HG02973 (cell line): ENCODE measurements around the gene SCYL1.

ENCODE experiments used
- ATAC-seq: cut with Tn5 transposase; IDR thresholded peaks from one replicate; pipeline ENCODE4 v1.9.1; 2021; ENCODE audit warnings: moderate library complexity; ENCODE audit not compliant: unreplicated experiment

SCYL1 gene

DNA sequence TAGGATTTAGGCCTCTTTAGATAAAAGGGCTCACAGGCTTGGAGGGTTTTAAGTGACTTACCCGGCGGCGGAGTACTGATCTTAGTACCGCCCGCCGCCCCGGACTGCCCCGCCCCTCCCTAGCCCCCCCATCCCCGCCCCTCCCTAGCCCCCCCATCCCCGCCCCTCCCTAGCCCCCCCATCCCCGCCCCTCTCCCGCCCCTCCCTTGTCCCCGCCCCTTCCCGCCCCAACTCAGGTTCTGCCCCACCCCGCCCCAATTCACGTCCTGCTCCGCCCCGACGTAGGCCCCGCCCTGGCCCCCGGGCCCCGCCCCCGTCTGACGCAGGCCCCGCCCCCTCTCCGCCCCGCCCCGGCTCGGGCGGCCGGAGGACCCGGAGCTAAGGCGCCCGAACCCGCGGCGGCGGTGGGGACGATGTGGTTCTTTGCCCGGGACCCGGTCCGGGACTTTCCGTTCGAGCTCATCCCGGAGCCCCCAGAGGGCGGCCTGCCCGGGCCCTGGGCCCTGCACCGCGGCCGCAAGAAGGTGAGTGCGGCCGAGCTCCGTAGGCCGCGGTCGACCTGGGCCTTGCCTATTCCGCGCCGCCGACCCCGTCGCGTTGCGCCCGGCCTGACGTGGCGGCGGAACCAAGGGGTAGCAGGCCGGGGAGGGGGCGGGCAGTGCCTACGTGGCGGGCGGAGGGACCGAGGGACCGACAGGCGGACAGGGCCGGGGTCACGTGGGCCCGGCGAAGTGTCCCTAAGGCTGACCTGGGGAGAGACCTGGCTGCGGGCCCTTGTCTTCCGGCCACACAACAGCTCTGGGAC, at the start of gene SCYL1:
SCYL1 (plus strand) TSS at position 343 of the 805 bp plus-strand sequence; CDS start at position 414, 71 bp downstream.
- peak; percentile 44 for ATAC-seq

DNA sequence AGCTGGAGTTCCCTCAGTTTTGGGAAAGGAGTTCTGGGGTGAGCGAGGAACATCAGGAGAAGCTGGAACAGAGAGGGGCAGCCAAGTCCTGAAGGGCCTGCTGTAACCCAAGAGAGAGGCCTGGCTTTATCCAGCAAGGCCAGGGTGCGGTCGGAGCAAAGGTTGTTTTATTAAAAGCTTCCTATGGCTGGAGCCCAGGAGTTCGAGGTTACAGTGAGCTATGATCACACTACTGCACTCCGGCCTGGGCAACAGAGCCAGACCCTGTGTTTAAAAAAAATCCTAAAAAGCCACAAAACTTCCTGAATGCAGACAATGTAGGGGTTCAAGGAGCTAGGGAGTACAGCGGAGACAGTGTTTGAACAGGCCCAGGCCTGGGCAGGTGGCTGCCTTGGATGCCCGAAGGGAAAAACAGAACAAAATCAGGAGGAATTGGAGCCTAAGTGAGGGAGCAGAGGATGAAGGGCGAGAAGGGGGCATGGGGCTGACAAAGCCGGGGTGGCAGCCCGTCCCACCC, 48.2 kb upstream of the SCYL1 start:
- no peak for ATAC-seq

DNA sequence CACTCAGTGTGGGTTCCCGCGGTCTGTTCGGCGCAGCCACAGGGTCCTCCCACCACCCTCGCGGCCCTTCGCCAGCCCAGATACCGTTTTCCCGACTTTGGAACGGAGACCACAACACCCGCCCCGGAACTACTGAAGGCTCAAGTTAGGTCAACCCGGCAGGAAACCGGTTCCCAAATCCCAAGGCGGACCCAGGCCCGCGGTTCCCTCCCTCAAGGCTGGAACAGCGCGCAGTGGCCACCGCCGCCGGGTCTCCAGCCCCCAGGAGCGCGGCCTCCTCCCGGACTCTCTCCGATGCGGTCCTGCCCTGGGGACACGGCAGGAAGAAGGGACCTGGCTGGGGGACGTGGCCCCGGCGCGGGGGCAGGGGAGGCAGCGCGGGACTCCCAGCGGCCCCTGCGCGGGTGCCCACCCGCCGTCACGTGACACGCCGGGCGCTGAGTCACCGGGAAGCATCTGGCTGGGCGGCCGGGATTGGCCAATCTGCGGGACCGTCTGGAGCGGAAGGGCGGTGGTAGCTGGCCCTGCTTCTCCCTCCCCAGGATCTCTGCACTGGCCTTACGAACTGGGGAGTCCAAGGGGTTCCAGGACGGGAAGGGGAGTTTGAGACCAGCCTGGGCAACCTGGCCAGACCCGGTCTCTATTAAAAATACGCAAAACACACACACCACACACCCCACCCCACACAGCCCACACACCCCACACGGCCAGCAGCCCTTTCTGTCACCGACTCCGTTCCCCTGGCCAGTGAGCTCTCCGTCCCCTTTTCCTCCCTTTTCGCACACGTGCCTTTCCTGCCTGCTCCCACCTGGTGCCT, 47.5 kb upstream of the SCYL1 start:
- peak; percentile 74 for ATAC-seq

DNA sequence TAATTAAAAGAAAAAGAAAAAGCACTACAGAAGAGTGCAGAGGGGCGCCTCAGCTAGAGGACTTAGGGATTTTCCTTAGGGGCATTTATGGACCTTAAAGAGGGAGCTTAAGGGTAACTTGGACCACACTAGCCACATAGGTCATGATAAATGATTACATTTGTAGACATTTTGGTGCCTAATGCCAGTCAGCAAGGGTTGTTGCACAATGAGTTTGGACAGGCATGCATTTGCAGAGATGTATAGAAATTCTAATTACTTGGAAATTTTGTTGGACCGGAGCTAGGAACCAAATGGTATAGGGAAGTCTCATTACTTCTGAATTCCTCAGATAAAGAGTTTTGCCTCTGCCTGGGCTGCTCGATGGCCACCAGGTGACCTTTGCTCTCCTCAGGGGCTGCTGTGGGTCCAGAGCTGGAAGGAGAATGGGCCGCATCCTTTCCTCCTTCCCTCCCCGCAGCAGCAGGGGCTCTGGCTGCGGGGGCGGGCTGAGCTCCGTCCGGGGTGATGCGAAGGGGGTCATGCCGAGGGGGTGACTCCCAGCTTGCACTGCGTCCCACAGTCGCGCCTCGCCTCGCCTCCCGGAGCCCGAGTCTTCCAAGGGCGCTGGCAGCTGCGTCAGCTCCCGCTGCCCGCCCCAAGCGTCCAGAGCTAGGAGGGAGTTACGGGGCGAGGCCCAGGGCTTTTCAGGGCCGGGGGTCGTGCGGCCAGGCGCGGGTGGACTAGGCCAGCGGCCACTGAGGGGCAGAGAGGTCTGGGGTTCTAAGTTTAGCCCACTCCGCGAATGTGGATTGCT, 46.3 kb upstream of the SCYL1 start:
- no peak for ATAC-seq

DNA sequence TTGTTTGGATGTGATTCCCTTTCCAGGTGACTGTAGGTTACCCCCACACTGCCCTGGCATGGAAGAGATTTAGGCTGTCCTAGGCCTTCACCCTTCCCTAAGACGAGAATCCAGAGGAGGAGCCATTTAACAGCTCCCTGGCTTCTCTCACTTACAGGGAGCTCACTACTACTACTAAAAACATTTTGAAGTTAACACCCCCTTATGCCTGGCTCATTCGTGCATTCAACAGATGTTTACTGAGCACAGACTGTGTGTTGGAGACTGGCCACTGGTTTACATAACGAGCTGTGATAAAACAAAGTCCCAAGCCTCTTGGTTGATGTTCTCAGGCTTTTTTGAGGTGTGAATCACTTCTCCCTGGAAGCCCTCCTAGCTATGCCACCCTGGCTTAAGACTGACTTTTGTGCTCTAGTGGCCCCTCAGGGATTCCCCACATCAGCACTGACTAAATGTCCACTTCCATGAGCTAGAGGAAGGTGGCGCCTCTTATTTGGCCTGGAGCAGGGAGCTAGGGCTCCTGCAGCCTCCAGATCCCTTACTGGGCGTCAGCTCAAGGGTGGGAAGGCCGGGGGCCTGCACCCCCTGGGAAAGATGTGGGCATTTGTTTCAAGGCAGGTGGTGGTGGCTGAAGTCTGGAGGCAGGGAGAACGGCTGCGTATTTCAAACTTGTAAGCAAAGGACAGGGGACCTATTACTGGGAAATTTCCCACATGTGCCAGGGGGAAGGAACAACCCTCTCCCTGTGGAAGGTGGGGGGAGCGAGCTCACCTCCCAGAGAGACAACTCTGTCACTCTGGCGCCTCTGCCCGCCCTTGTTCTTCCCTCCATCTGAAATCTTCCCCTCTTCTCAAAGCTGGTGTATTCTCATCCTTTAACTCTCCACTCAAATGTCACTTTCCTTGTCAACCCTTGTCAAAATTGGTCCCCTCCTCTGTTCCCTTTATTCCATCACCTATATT, 45.4 kb upstream of the SCYL1 start:
- ATAC-seq, result no peak

DNA sequence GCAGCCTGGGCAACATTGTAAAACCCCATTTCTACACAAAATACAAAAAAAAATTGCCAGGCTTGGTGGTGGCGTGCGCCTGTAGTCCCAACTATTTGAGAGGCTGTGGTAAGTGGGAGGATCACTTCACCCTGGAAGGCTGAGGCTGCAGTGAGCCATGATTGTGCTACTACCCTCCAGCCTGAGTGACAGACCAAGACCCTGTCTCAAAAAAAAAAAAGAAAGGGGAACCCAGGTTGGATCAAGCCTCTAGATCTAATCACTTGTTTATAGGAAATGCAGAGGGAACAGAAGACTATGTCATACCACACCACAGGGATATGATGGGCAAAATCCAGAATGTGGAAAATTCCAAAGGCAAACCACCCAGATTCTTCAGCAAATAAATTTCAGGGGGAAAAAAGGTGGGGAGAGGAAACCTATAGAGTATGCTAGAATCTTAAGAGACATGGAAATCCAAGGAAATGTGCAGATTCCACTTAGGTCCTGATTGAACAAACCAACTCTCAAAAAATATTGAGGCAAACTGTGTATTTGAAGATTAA, 42.5 kb upstream of the SCYL1 start:
- no peak for ATAC-seq

DNA sequence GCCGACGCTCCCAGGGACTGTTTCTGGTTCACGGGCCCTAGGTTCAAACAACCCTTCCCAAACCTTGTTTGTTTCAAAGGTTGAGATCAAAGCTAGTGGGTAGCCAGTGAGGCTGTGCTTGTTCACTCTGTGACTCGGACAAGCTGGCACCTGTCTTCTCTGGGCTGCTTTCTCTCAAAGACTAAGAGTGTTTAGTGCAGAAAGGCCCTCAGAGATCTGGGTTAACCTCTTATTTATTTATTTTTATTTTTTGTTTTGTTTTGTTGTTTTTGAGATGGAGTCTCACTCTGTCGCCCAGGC, 39.0 kb upstream of the SCYL1 start:
- no peak for ATAC-seq

DNA sequence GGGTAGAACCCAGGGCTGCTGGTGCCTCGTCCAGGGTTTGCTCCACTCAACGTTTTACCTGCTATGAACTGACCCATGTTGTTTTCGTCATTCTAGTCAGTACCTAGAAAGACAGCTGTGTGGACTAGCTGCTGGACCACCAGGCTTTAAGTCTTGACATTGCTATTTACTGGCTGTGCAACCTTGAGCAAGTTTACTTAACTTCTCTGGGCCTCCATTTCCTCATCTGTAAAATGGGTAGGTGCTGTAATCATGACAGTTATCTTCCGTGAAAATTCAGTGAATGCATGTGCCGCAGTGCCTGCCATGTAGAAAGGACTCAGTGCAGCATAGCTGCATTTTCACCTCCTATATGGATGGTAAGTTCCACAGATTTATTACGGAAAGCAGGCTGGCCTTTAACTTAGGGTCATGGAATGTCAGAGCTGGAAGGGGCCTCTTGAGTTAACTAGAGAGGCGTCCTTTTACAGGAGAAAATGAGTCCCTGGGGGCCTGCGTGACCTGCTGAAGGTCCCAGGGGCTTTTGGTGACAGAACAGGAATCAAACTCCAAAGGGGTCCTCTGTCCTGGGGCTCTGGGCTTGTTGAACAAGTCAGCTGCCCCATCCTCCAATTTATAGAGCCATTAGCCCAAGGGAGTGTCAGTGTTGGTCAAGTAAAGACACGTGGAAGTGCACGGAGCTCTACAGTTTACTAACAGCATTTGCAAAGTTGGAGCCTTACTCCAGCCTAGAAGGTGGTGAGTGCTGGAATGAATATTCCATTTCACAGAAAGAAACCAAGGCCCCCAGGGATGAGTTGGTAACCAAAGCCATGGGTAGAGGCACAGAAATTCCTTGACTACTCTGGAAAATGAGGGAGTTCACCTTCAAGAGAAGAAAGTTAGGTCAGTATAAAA, 38.1 kb upstream of the SCYL1 start:
- ATAC-seq, result no peak

DNA sequence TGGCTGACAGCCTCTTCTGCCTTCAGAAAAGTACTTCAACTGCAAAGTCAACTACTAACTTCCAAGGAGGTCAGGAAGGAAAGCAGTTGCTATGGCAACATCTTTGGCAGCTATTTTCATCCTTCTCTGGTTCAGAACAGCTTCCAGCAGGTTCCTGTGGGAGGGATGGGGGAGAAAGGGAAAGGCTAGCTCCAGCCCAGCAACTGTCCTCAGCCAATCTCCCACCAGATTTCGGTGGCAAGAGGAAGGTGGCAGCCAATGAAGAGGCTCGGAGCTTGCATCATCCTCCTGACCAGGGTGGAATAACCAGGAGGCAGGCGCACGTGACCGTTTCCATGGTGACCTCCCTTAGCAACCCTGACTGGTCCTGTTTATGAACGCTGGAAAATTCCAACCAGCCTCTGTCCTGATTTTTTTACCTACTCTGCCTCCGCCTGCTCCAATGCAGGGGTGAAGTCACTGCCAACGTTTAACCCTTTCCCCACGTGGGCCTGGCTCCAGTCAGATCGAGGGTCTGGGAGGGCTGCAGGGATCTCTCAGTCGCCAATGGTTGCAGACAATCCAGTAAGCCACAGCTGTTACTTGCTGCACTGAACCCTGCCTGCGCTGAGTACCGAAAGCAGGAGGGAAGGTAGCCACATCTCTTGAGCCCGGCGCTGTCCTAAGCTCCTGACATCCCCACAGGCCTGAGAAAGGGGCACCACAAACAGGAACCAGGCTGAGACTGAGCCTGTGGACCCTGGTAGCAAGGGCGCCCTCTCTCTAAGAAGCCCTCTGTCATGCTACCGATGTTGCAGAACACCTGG, 37.2 kb upstream of the SCYL1 start:
- ATAC-seq, result peak; percentile 57

DNA sequence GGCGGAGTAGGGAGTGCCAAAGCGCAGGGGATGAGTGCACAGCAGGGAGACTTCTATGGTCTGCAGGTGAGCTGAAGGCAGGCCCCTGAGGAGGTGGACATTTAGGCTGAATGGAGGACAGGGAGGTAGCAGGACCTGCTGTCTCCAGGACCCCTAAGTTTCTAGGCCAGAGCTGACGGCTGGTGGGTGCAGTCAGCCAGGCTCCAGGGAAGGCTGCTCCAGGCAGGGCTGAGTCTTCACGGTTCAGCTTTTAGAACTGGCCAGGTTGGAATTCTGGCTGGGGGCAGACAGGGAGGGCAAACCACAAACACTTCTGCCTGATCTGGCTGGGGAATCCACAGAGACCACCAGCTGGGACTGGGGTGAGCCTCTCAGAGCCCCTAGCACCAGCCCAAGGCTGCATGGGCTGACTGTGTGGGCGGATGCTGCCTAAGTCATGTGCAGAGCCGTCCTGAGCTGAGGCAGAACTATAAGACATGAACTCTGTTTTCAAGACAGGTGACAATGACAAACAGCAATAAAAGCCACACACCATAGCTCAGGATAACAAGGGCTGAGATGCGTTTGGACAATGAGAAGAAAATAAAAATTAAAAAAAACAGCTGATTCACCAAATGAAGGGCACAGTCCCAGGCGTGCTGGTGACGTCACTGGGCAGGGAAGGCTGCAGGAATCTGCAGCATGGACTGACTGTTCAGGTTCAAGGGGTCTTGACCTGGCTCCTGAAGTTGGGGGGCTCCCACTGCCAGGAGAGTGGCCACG, 36.4 kb upstream of the SCYL1 start:
- no peak for ATAC-seq

DNA sequence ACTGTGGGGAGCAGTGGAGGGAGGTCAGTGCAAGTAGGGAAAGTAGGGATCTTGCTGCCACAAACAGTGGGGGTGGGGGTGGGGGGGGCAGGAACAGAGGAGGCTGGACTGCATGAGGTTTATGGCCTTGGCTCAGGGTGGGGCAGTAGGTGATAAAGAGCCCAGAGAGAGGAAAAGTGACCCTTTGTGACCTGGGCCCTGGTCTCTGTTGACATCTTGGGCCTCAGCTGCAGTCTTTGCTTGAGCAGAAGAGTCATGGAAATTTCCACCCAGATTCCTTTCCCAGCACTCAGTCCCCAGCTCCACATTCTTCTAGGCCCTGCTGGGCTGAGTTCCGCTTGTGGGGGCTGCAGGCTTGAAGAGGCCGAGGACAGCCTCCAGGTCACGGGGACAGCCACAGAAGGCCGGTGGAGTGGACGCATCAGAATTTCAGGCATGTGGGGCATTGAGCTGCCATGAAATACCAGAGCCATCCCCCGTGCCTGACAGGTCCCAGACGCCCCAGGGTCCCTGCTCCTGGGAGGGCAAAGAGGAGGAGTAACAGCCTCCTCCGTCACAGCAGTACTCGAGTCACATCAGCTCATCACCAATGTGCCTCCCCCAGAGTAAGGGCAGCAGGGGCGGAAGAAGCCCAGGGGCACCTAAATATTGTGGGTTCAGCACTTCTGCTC, 35.7 kb upstream of the SCYL1 start:
- no peak for ATAC-seq

DNA sequence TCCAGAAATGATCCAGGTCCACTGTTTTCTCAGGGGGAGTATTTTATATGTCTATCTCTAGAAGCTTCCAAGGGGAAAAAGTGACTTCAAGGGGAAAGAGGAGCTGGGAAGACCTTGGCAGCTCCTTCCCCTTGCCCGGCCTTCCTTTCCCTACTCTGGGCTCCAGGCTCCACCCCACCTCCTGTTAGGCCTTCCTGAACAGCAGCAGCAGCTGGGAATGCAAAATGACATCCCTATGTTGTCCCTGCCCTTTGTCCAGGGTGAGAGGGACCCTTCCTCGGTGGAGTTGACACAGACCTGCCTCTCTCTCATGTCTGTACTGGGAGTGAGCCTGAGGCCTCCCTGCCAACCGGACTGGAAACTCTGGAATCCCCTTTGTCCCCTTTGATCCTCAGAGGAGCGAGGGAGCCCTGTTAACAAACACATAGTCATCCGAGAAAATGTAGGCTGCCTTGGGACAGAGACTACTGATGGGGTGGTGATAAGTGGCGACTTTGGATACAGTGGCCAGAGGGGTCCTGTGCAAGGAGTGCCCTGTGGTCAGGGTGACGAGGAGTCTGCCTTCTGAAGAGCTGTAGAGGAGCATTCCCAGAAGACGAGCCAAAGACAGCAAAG, 35.1 kb upstream of the SCYL1 start:
- no peak for ATAC-seq

DNA sequence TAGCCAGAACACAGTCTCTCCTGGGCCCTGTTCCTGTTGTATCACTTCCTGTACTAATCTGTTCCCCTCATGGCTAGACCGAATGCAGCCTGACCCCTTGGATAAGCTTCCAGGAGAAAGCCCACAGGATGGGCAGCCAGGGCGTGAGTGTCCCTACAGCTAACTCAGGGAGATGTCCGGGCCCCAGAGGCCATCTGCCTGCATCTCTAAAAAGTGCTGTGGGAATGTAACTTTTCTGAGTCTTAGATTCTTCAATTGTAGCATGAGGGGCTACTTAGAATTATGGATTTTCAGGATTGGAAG, 33.8 kb upstream of the SCYL1 start:
- no peak for ATAC-seq

DNA sequence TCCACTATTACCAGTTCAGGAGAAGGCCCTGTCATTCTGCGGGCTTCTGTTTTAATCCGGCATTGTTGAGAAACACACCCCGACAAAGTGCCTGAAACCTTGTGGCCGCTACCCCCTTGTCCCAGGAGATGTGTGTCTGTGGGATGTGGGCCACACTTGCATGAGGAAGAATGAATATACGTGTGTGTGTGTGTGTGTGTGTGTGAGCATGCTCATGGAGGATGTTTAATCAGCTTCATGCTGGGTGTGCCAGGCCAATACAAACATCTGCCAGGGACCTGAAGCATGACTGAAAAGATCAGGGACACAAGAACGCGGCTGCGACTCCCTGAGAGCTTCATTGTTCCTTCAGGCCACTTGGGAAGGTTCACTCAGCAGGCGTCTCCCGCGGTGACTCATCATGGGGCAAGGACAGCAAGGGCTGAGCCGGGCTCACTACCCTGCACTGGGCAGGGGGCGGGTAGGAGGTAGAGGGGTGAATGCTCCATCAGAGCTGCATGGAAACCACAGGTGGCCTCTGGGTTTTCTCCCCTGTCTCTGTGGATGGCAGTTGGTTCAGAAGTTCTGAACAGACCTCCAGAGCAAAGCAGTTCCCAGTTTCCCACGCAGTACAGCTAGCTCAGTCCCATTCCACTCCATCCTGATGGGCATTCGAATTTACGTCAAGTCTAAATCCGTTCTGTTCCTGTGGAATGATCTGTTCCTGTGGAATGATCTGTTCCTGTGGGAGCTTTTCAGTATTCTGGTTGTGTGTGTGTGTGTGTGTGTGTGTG, 33.1 kb upstream of the SCYL1 start:
- ATAC-seq, result no peak

DNA sequence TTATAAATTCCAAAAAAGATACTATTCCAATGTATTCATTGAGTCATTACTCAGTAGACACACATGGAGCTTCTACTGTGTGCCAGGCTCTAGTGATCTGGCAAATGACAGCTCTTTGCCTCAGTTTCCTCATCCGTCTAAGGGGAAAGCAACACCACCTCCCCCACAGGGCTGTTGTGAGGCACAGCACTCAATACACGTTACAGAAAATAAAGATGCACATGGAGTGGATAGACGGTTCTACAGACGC, 32.6 kb upstream of the SCYL1 start:
- ATAC-seq, result no peak
